Tibial nerve (tissue), 4 donors: ENCODE results near the gene CYB5B. TPM values are rescaled to one million over a fixed set of nuclear protein-coding genes. Genes with fewer than 3 reads are reported as not detected.

Experiments used
- DNase-seq, 2 donors: peaks; one replicate each; pipeline ENCODE4 v3.0.0-alpha.2; 2019; ENCODE audit warnings: low spot score in 2 of 2
- H3K27ac ChIP-seq, 4 donors: fragments of 200-600 bp; sonication (generic) in 3 of 4; one replicate each; pipeline ENCODE4 v1.5.1; 2017 to 2019; ENCODE audit warnings: mild to moderate bottlenecking in 1 of 4
- H3K27me3 ChIP-seq, 2 donors: fragments of 200-600 bp; sonication (generic) in 1 of 2; one replicate each; pipeline versions ENCODE4 v1.5.1 to v1.6.0; 2017 to 2019
- H3K36me3 ChIP-seq, 3 donors: fragments of 200-600 bp; sonication (generic); one replicate each; pipeline ENCODE4 v1.5.1; 2018 to 2019
- H3K4me1 ChIP-seq, 4 donors: fragments of 200-600 bp; sonication (generic) in 3 of 4; one replicate each; pipeline ENCODE4 v1.5.1; 2017 to 2019
- H3K4me3 ChIP-seq, 4 donors: fragments of 200-600 bp; sonication (generic) in 3 of 4; one replicate each; pipeline ENCODE4 v1.5.1; 2017 to 2019; ENCODE audit warnings: mild to moderate bottlenecking in 1 of 4, moderate library complexity in 1 of 4
- H3K9me3 ChIP-seq, 4 donors: fragments of 200-600 bp; sonication (generic) in 3 of 4; one replicate each; pipeline ENCODE4 v1.5.1; 2017 to 2019
- EP300 ChIP-seq, 2 donors: sonication (generic); formaldehyde crosslinking; IDR thresholded peaks; one replicate each; pipeline ENCODE4 v1.6.1; 2017; ENCODE audit warnings: antibody characterized with exemption in 2 of 2, mild to moderate bottlenecking in 1 of 2
- POLR2A ChIP-seq, 2 donors: fragments of 450-650 bp; IDR thresholded peaks; one replicate each; pipeline ENCODE4 v1.6.1; 2017; ENCODE audit warnings: antibody characterized with exemption in 2 of 2, mild to moderate bottlenecking in 2 of 2, moderate library complexity in 2 of 2
- WGBS, 2 donors: methylation state at CpG; one replicate each; pipeline ENCODE4 v1.1.5; 2018; 5-methylcytosine and 5-hydroxymethylcytosine counted together
- total RNA-seq, 4 donors: library from RNA; depleted of rRNA; stranded (reverse); fragments of >200 nt; gene quantifications; one replicate each; pipeline ENCODE4 v1.1.0, GENCODE V29; 2016
- TF ChIP-seq, protein P1 (sequence below), 5 experiments: fragments of 200-600 bp in 3 of 5; fragments of 450-650 bp in 2 of 5; sonication (generic) in 3 of 5; IDR thresholded peaks; one replicate each; pipeline ENCODE4 v1.5.1; 2016 to 2019; ENCODE audit warnings: antibody characterized with exemption in 5 of 5, mild to moderate bottlenecking in 3 of 5, moderate library complexity in 2 of 5

Gene CYB5B
- total RNA-seq, 4 donors from 2014 or later, result 26.6 to 45.9 (median 30.7) TPM

DNA sequence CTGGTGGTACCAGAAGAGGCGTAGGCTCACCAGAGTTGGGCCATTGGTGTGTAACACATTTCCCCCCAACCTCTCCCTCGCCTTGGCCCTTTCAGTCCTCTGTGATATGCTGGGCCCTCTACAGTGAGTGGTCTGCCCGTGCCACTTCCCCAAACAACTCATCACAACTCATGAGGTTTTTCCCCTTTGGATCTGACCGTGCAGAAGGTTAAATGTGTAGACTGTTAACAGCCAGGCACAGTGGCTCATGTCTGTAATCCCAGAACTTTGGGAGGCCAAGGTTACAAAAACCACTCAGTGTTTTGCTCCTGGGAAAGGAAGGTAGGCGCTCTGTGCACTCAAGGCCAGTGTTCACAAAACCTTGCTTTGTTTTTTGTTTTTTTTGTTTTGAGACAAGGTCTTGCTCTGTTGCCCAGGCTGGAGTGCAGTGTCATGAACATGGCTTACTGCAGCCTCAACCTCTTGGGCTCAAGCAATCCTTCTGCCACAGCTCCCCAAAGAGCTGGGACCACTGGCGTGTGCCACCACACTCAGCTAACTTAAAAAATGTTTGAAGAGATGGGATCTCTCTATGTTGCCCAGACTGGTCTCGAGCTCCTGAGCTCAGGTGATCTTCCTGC, 11.3 kb upstream of the CYB5B start:
- DNase-seq, result no peak
- WGBS, 2 donors, result 80 to 81% methylated on average over 7 of the region's 7 CpGs
- no peak overlapping the region for H3K27ac ChIP-seq
- no peaks in the 10 kb centered on the region for H3K9me3 ChIP-seq
- H3K4me3 ChIP-seq, result no peak overlapping the region
- H3K27me3 ChIP-seq, result no peaks in the 10 kb centered on the region
- H3K4me1 ChIP-seq, result peaks cover 0 to 14% (median 0%) of the 10 kb centered on the region in 4 donors
- TF ChIP-seq, protein P1, sequence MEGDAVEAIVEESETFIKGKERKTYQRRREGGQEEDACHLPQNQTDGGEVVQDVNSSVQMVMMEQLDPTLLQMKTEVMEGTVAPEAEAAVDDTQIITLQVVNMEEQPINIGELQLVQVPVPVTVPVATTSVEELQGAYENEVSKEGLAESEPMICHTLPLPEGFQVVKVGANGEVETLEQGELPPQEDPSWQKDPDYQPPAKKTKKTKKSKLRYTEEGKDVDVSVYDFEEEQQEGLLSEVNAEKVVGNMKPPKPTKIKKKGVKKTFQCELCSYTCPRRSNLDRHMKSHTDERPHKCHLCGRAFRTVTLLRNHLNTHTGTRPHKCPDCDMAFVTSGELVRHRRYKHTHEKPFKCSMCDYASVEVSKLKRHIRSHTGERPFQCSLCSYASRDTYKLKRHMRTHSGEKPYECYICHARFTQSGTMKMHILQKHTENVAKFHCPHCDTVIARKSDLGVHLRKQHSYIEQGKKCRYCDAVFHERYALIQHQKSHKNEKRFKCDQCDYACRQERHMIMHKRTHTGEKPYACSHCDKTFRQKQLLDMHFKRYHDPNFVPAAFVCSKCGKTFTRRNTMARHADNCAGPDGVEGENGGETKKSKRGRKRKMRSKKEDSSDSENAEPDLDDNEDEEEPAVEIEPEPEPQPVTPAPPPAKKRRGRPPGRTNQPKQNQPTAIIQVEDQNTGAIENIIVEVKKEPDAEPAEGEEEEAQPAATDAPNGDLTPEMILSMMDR (IDR thresholded peaks at IDR 0.05), result no peak
- no peak for TF ChIP-seq EP300 (IDR thresholded peaks at IDR 0.05)
- no peak for TF ChIP-seq POLR2A (IDR thresholded peaks at IDR 0.05)
- no peaks in the 10 kb centered on the region for H3K36me3 ChIP-seq

DNA sequence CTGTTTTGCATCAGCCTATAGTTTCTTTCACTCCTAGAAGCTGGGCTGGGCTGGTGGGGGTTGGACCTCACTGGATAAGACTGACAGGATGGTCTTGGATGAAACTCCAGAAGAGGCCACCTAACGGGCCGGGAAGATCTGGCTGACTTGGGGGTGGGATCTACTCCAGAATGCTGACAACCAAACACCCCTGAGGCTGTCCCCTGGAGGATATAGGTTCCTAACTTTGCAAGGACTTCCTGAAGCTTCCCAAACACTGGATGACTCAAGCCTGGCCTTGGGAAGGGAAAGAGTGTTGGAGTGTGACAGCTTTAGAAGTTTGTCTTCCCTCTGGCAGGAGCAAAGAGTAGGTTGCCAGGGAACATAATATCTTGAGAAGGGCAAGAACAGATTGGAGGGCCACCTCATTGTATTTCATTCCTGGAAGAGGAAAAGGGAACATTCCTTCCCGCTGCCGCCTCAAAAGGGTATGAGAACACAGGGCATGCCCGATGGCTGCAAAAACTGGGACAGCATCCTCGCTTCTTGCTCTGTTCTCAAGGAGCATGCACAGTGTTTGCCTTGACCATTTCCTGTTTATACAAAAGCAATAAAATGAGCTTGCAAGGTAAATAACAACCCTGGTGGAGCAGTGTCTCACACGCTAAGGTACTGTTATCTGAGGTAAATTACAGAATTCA, 6.8 kb upstream of the CYB5B start:
- Histone ChIP-seq H3K27ac (no peak overlapping the region), H3K27me3 (no peaks in the 10 kb centered on the region), H3K36me3 (no peaks in the 10 kb centered on the region), H3K4me1 (no peaks in the 10 kb centered on the region), H3K4me3 (no peak overlapping the region), H3K9me3 (no peaks in the 10 kb centered on the region)
- no peak for DNase-seq
- WGBS, 2 donors, result 58 to 60% methylated on average over 7 of the region's 7 CpGs
- no peak for TF ChIP-seq EP300 (IDR thresholded peaks at IDR 0.05)
- no peak for TF ChIP-seq POLR2A (IDR thresholded peaks at IDR 0.05)
- TF ChIP-seq, protein P1 (IDR thresholded peaks at IDR 0.05), result no peak

DNA sequence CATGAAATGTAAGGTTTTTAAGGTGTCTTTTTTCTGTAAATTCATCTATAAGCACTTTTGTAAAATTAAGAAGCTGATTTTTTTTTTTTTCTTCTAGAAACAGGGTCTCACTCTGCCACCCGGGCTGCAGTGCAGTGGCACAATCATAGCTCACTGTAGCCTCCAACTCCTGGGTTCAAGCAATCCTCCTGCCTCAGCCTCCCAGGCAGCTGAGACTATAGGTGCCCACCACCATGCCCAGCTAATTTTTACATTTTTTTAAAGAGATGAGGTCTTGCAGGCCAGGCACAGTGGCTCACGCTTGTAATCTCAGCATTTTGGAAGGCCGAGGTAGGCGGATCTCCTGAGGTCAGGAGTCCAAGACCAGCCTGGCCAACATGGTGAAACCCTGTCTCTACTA, 4.5 kb upstream of the CYB5B start:
- no peak overlapping the region for H3K4me3 ChIP-seq
- no peaks in the 10 kb centered on the region for H3K36me3 ChIP-seq
- no peak overlapping the region for H3K27ac ChIP-seq
- H3K27me3 ChIP-seq, result no peaks in the 10 kb centered on the region
- 92 to 97% methylated on average over 4 of the region's 4 CpGs for WGBS, 2 donors
- H3K4me1 ChIP-seq, result peaks cover 0 to 9% (median 2%) of the 10 kb centered on the region in 4 donors
- TF ChIP-seq POLR2A (IDR thresholded peaks at IDR 0.05), result no peak
- TF ChIP-seq, protein P1 (IDR thresholded peaks at IDR 0.05), result no peak
- no peak for TF ChIP-seq EP300 (IDR thresholded peaks at IDR 0.05)
- H3K9me3 ChIP-seq, result no peaks in the 10 kb centered on the region
- no peak for DNase-seq

DNA sequence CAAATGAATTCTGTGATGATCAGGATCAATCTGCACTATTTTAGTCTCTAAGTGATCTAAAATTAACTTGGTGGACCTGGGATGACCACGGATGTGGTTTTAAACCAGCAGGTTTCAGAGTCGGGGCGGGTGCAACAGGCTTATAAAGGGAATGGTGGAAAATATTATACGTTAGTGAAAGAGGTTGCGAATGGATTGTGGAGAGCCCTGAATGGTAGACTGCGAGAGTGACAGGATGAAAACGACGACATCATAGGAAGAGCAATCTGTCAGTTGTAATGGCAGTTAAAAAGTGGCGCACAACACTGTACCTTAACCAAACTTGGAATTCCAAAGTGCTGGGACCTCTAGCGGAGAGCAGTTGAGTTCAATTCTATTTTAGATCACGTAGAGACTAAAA, 1.2 kb upstream of the CYB5B start:
- DNase-seq, result no peak
- Histone ChIP-seq H3K9me3 (no peaks in the 10 kb centered on the region), H3K4me3 (peak overlapping the region in 1 of 4 donors; percentile 83), H3K27me3 (no peaks in the 10 kb centered on the region), H3K4me1 (peaks cover 0 to 21% (median 2%) of the 10 kb centered on the region in 4 donors), H3K36me3 (peaks cover 0 to 13% (median 0%) of the 10 kb centered on the region in 3 donors), H3K27ac (no peak overlapping the region)
- WGBS, 2 donors, result 79 to 86% methylated on average over 11 of the region's 11 CpGs
- TF ChIP-seq EP300 (IDR thresholded peaks at IDR 0.05) (no peak), POLR2A (IDR thresholded peaks at IDR 0.05) (no peak)
- TF ChIP-seq, protein P1 (IDR thresholded peaks at IDR 0.05), result no peak
